B cell (primary cell): ENCODE data around the gene HILPDA.

Experiments
- CTCF ChIP-seq: fragments of 200-600 bp; IDR thresholded peaks from one replicate; pipeline ENCODE4 v1.8.0; 2022; ENCODE audit warnings: antibody characterized with exemption, mild to moderate bottlenecking
- EZH2 ChIP-seq: IDR thresholded peaks from 2 replicates; pipeline ENCODE4 v1.6.1; 2012; ENCODE audit warnings: borderline replicate concordance, low read depth, mild to moderate bottlenecking, moderate library complexity, low read length; ENCODE audit not compliant: insufficient read depth, poor library complexity, severe bottlenecking

- TF ChIP-seq CTCF (no peak), EZH2 (no peak)
Measured at GRCh38 chr7:128462460-128462859, 6.8 kb downstream of the HILPDA start.
